NCI-H526 treated with DMSO at 0.1 percent for 48 hours (cell line): ENCODE data around the gene ZC3H18.

Experiments
- DNase-seq: peaks from one replicate; lab custom pipeline; 2025; lab: John Stamatoyannopoulos, UW

The ZC3H18 gene

DNA sequence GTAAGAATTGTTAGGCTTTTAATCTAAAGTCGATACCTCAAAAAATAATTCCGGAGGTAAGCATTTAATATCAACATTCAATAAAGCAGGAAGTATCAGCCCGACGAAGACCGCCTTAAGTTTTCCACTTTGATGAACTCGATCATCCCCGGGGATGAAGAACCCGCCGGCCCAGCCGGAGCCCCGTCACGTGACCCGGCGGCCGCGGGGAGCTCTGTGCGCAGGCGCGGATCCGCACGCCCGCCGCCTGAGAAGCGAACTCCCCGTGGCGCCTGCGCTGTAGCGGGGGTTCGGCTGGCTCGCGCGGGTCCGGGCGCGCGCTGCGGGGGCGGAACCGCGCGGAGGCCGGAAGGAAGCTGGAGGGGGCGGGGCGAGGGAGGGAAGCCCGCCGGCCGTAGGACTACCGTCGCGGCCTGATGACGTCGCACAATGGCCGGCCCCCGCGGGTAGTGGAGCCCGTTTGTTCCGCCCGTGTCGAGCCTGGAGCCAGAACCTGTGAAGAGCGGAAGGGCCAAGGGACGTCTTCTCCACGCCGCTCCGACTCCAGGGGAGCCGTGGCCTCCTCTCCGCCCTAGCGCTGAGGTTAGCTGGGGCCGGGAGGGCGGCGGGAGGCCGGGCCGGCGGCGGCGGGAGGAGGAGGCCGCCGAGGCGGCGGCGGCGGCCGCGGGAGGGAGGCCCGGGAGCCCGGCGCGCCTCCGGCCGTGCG, at the start of gene ZC3H18:
Gene ZC3H18 (plus strand): TSS at position 419 of the 706 bp plus-strand sequence. CDS start 6,721 bp downstream, outside the sequence.
- peak; percentile 56 for DNase-seq

DNA sequence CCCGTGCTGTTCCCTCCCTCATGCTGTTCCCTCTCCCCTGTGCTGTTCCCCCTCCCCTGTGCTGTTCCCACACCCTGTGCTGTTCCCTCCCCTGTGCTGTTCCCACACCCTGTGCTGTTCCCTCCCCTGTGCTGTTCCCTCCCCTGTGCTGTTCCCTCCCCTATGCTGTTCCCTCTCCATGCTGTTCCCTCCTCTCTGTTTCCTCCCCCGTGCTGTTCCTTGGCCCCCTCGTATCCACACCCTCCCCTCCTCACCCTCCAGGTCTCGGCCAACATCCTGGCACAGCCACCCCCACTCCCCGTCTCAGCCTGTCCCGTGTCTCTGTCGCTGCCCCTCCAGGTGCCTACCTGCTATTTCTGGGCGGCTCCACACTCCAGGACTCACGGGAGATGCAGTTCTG, 48.5 kb upstream of the ZC3H18 start:
- DNase-seq: no peak

DNA sequence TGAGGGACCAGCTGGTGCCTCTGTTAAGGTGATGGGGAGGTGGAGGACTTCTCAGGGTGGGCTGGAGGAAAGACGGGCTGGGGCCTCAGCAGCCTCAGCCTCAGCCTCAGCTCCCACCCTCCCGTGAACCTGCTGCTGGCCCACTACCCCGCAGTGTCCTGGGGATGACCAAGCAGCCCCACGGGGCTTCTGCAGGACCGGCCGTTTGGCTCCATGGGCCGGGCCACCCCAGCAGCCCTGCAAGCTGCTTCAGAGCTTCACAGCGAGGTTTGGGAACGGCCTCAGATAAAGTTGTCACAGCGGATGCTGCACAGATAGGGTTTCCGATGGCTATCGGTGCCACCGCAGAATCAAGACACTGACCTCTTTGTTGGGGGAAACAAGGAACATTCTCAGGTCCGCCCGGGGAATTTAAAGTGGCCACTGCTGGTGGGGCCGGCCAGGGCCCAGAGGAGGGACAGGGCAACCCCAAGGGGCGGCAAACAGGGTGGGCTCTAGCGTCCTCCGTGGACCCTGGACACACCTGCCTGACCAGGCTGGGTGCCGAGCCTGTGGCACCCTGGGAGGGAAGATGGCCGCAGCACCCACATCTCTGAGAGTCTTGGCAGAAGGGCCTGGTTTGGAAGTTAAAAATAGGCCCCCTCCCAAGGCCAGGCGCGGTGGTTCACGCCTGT, 47.8 kb upstream of the ZC3H18 start:
- DNase-seq: no peak

DNA sequence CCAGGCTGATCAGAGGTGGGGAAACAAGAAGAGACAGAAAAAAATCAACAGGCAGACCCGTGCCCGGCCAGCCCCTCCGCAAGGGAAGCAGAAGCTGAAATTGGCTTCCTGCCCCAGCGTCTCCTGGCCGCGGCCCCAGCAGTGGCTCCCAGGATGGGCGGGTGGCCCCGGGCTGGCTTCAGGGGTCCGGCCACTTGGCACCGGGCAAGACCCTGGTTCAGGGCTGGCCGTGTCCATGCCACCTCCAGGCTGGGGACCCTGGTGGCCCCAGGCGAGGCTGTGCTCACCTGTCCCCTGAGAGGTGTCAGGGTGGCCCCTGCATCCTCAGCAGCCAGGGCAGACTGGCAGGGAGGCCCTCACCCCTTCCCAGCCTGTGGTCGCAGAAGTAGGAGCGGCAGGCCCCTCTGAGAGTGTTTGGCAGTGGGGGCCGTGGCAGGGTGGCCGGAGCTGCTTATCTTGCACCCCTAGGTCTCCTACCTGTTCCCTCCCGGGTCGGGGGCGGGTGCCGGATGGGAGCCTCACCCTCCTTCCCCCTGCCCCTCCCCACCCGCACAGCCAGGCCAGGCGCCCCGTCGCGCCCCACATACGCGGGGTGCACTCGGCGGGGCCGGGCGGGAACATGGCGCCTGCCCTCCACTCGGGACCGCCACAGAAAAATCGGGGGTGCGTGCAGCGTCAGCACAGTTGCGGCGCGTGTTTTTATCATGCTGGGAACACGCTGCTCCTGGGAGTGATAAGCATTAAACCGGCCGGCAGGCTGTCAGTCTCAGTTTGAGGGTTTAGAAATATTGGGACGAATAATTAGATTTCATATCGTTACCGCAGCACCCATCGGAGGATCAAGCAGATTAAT, 46.7 kb upstream of the ZC3H18 start:
- no peak for DNase-seq

DNA sequence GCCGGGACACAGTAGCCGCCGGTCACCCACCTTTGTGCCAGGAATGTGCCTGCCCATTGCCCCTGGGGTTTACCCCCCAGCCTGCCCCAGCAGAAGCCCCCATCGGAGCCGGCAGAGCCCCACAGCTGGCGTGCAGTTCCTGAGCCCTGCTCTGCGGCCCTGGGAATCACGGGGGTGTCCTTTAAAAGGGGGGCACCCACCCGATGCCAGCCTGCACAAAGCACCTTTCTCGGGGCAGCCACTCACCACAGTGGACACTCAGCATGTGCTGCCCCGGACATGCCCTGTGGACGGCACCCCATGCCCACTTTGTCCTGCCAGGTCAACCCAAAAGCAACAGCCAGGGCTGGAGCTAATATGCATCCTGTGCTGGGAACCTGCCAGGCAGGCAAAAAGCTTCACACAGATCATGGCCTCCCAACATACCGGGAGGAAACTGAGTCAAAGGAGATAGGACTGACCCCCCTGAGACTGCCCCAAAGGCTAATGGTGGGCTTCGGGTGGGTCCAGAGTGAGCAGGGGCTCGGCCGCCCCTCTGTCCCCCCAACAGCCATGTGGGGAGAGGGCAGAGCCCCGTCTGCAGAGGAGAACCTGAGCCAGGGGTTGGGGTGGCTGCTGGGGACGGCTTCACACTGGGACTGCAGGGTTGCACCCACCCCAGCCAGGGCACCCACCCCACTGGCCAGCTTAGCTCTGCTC, 45.8 kb upstream of the ZC3H18 start:
- DNase-seq: no peak

DNA sequence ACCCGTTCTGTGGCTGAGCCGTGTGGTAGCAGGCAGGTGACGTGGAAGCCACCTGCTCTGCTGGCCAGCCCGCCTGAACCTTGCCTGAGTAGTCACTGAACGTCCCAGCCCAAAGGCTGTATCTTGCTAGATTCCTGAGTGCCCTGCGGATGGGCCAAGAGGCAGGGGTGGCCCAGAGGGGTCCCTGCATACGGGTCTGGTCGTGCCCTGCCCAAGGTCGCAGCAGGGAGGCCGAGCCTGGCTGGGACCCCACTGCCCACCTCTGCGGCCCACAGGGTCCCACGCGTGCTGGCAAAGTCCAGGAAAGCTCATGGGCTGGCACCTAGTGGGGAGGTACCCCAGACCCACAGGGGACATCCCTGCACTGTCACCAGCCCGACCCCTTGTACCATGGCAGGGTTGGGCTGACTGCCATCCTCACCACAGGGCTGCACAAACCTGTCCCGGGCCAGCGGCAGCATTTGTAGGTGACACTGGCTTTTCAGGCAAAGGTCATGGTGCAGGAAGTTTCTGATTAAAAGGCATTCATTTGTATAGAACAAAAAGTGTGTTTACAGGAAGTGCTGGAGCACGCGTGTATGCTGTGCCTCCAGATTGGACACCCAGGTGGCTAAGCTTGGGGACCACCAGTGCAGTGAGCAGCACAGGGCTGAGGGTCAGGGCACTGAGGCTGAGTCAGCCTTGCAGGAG, 45.1 kb upstream of the ZC3H18 start:
- DNase-seq: no peak

DNA sequence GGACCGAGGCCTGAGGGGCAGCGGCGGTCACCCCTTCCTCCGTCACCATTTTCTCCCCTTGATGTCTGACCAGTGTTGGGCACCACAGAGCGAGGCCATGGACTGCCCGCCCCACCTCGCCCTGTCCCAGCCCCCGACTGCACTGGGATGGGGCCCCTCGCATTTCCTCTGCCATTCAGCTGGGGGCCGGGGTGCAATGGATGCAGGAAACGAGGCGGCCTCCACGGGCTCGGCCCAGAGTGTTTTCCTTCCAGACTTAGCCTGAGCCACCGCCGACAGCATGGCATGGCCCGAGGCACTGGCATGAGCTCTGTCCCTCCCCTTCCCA, 44.6 kb upstream of the ZC3H18 start:
- DNase-seq: no peak

DNA sequence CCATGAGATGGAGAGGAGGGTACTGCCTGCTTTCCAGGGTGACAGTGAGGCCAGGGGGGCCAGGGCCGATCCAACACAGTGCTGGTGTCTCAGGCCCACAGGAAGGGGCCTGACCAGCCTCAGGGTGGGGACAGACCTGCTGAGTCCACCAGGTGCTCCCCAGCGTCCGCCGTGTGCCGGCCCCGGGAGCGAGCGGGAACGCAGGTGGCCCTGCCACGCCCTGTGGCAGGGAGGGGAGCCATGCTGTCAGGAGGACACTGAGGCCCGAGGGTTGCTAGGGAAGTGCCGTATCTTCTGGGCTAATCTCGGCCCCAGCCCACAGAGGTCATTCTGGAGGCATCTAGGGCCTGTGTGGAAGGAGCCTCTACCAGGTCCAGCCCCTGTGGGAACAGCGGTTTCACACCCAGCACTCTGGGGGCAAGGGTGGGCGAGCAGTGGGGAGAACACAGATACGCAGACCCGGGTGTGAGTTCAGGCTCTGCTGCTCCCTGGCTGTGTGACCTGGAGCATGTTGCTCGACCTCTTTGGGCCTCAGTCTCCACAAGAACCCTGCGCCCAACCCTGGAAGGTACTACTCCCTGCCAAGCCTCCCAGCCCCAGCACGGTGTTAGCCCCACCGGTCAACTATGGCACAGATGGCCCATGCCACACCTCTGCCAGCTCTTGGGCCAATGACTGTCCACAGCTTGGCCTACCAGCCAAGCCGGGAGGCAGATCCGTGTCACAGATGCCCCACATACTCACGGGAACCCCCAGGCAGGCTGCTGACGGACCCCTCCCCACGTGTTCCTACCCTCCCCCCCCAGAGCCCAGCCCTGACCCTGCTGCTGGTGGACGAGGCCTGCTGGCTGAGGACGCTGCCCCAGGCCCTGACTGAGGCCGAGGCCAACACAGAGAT, 43.9 kb upstream of the ZC3H18 start:
- no peak for DNase-seq

DNA sequence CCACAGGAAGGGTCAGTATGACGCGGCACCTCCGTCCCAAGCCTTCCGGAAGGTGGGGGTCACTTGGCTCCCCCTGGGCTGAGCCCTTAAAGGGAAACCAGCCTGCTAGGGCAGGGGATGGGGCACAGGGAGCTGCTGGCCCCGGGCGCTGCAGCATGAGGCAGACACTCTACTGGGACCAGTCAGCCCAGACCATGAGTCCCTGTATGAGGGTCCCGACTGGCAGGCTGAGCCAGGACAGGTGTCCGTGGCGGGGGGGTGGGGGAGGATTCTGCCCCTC, 43.4 kb upstream of the ZC3H18 start:
- DNase-seq: no peak

DNA sequence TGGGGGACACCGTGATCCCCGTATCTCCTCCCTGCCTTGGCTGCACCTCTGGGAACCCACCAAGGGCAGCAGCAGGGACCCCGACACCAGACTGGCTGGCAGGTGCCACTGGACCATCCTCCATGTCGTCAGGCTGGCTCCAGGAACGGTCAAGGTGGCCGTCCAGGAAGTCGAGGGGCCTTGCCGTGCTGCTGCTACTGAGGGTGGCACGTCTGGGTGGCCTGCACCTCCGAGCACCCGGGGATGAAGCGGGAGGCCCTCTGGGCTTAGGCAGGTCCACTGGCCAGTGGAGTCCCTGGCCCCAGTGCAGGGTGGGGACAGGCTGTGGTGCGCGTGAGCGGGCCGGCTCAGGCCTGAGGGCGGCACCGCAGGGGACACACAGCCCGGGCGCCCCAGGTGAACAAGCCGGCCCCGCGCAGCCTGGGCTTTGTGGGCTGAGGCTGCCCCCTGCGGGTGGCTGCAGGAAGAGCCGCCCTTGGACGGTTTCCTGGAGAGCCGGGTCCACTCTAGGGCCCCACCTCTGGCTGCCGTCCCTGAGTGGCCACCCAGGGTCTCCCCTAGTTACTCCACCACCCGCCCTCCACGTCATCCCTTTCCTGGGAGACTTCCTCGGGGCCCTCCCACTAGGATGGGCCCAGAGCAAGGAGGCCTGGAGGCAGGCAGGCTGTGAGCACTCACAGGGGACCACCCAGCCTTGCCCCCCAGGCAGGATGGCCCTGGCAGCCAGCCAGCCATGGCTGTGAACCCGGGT, 42.8 kb upstream of the ZC3H18 start:
- DNase-seq: no peak

DNA sequence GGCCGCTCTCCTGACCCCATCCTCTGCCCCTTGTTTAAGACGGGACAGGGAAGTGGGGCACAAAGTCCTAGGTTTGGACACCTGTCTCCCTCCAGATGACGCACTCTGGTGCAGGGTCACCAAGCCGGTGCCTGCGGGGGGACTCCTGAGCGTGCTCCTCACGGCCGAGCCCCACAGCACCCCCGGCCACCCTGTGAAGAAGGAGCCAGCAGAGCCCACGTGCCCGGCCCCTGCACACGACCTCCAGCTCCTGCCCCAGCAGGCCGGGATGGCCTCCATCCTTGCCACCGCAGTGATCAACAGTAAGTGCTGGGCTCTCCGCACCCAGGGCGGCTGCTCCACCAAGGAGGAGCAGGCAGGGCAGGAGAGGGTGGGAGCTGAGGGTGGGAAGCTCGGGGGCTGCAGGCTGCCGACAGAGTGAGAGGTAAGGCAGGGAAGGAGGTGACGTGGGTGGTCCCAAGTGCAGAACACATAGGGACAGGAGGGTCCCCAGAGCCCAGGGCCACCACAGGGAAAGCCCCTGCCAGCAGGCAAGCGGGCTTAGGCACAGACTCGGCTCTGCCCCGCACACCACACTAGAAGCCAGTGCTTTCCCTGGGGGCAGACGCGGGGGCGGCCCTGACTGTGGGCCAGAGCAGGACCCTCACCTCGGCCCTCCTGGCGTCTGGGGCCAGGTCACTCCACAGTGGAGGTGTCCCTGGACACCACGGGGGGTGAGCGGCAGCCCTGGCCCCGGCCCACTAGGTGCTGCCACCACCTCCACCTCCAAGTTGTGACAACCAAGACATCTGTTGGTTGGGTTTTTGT, 42.1 kb upstream of the ZC3H18 start:
- DNase-seq: no peak

DNA sequence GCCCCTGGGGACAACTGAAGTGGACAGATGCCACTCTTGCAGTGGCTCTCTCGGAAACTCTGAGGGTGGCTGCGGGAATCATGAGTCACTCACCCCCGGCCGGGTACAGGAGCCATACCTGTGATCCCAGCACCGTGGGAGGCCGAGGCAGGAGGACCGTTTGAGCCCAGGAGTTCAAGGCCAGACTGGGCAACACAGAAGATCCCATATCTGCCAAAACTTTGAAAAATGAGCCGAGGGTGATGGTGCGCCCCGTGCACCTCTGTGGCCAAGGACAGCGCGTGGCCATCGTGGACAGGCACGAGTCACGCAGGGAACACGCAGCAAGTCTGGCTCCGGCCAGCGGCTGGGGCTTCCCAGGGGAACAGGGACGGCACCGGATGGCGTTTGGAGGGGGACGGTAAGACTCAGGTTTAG, 41.3 kb upstream of the ZC3H18 start:
- no peak for DNase-seq

DNA sequence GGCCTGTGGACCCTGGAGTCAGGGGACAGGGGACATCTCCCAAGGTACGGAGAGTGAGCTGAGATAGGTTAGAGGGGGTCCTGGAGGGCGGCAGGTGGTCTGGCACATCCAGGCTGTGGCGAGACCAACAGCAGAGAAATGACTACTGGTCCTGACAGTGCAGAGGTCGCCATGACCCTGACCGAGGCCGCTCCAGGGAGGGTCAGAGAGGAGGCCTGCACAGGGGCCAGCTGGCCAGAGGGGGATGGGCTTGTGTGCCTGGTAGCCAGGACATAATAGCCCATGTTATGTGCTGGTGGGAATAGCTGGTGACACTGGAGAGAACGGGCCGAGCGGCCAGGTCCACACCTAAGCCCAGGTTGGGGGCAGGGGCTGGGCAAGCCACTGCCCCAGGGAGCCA, 40.6 kb upstream of the ZC3H18 start:
- no peak for DNase-seq

DNA sequence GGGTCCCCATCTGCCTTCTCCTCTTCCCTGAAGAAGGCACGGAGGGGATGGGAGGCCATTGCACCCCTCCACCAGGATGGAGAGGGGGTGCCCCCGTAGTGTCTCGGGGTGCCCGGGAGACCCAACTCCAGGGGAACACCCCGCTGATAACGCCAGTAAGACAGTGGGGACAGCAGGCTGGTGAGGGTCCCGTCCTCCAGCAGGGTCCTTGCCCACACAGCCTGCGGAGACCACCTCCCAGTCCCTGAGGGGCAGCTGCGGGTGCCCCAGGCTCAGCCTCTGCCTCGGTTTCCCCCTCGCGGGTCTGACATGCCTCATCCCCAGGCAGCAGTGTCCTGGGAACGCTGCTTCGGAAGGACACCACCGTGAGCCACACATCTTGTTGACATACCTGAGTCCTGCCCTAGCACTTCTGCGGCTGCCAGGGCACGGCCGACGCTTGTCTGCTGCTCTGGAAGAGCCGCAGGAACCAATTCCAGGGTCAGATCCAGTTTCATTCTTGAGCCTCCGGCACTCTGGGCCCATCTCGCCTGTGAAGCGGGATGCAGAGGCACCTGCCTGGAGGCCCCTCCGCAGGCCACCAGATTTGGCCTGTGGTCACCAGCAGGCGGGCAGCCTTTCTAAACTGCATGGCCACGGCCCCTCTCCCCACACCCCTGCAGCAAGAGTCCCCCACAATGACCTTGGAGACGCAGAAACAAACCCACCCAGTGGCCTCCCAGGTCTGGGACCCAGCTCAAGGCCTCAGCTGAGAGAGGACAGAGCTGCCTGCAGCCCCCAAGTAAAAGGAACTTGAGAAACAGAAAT, 39.9 kb upstream of the ZC3H18 start:
- DNase-seq: no peak

DNA sequence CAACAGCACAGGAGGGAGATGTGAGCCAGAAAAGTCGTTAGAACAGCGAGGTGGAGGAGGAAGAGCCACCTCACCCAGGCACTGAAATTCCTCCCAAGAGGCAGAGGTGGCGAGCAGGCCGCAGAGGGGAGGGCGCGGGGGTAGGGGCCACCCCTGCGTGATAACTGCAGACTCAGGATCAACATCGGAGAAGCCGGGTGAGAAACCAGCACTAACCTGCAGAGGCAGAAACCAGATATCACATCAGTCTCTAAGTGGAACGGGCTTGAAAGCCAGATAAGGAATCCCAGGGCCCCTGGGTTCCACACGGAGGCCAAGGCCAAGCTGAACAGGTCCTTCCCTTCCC, 39.4 kb upstream of the ZC3H18 start:
- DNase-seq: no peak

DNA sequence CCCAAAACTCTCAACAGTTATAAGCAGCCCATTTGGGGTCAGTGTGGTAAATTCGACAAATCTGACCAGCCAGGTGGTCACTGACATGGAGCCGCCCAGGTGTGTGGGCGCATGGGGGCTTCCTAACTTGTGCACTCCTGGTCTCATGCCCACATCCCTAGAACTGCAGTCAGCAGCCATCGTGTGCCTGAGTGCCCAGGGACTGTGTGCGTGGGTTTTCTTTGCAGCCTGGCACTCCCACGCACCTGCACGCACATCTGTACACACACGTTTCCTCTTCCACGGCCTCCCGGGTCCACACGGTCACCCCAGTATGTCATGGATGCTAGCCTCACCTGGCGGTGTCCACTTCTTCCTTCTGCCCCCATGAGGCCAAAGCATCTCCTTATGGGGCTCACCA, 38.9 kb upstream of the ZC3H18 start:
- DNase-seq: no peak

DNA sequence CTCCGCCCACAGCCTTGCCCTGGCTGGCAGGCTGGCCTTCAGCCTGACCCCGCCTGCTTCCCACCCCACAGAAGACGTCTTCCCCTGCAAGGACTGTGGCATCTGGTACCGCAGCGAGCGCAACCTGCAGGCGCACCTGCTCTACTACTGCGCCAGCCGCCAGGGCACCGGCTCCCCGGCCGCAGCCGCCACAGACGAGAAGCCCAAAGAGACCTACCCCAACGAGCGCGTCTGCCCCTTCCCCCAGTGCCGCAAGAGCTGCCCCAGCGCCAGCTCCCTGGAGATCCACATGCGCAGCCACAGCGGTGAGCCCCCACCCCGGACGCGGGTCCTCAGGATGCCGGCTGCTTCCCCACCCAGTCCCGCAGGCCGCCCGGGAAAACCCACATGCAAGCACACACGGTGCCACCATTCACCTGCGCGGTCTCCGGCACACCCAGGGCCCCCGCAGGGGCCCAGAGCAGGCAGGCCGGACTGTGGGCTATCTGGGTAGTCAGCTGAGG, 38.2 kb upstream of the ZC3H18 start:
- no peak for DNase-seq

DNA sequence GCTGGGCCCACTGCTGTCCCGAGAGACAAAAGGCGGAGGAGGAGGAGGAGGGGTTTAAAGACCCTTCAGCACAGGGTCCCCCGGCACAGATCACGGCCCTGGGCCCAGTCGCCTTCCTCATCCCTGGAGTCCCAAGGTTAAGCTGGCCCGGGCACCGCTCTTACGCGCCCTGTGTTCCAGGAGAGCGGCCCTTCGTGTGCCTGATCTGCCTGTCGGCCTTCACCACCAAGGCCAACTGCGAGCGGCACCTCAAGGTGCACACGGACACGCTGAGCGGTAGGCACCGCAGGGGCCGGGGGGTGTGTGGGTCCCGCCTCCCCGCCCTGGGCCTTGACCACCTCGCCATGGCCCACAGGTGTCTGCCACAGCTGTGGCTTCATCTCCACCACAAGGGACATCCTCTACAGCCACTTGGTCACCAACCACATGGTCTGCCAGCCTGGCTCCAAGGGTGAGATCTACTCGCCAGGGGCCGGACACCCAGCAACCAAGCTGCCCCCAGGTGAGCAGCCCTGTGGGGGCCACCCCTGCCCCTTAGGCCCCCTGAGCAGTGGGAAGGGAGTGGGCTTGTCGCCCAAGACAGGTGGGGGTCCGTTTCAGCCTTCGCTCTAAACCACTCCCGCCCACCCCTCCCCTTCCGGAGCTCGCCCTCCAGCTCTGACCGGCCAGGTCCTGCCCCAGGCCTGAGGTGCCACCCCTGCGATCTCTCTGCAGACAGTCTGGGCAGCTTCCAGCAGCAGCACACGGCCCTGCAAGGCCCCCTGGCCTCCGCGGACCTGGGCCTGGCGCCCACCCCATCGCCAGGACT, 37.6 kb upstream of the ZC3H18 start:
- no peak for DNase-seq
